HG03575 (cell line): ENCODE data around the gene NANOS3.

ENCODE experiments used
- ATAC-seq: cut with Tn5 transposase; IDR thresholded peaks from one replicate; pipeline ENCODE4 v1.9.1; 2021; ENCODE audit not compliant: unreplicated experiment, insufficient number of reproducible peaks, low FRiP score; ENCODE audit errors: extremely low read depth

NANOS3 gene

DNA sequence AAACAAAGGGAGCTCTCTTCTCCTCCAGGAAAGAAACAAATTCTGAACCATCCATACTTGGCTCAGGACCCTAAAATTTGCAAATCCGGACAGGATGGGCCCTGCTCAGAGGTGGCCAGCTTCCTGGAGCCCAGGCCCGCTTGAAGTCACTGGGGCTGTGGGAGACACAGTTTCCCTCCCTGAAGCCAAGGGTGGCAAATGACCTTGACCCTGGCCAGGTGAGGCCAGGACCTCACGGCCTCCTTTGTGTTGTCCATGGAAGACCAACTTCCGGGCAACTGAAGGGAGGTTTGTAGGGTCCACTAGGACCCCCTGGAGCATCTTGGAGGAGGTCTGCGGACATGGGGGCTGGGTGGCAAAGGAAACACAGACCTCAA lies 5.5 kb downstream of the NANOS3 start:
- no peak for ATAC-seq

DNA sequence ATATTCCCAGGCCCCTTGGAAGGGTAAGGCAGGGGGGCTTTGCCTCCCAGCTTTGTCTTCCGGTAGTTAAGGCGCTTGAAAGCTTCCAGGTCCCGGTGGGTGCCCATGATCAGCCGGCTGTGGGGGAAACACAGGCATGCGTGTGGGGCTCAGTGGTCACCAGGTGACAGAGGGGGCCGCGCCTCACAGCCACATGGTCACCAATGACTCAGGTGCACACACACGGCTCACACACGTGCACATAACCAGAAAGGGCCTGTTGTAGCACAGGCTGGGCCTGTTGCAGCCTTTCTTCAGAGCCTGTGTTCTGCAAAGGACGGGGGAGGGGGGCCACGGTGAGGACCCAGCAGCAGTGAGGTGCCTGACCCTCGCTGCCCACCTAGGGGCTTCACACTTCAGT lies 5.9 kb downstream of the NANOS3 start:
- ATAC-seq = no peak

DNA sequence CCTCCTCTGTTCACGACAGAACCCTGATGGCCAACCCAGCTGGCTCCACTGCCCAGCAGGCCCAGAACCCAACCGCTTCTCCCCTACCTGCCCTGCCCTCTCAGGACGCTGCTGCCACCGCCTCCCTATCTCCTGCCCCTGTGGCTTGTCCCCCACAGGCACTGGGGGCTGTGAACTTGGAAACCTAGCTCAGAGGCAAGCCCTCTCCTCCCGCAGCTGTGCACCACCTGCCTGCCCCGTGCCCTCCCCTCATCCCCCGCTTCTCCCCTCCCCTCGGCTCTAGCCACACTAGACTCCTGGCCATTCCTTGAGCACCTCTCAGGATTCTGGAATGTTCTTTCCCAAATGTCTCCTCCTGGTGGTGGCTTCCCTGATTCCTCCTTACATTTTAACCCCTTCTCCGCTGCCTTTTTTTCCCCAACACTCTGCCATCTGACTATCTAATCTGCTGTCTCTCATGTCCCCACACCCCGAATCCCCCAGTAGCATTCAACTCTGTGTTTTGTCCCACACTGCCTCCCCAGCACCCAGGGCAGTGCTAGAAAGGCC lies 6.7 kb downstream of the NANOS3 start:
- no peak for ATAC-seq

GRCh38 chr19:13884726-13885591 lies 8.0 kb downstream of the NANOS3 start:
- no peak for ATAC-seq

DNA sequence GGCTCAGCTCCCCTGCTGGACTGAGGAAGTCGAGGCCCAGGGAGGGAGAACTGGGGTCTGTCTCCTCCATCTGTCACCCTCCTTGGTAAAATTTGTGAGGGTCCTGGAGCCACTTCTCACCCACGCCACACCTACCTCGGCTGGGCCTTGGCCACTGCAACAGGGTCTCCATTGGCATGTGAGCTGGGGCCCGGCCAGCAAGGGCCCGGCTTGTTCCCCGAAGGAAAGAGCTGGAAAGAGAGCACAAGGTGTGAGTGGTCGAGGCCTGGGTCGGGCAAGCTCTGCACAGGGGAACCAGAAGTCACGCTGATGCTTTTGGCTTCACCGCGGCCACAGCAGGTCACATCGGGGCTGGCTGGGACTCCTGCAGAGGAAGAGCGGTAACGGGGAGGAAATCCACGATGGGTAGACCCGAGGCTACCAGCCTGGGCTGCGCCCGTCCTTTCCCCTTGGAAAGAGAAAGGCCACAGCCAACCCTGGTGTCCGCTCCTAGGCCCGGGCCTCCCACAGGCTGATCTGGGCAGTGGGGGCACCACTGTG lies 9.0 kb downstream of the NANOS3 start:
- ATAC-seq = no peak

GRCh38 chr19:13887018-13887436 lies 10.1 kb downstream of the NANOS3 start:
- ATAC-seq = no peak

- no peak for ATAC-seq
These were observed 10.6 kb downstream of the NANOS3 start for GRCh38 chr19:13887517-13887916.

- ATAC-seq = no peak
These were observed 11.3 kb downstream of the NANOS3 start for GRCh38 chr19:13888281-13888680.

GRCh38 chr19:13890136-13890535 lies 13.2 kb downstream of the NANOS3 start:
- ATAC-seq = no peak

GRCh38 chr19:13892870-13893269 lies 15.9 kb downstream of the NANOS3 start:
- no peak for ATAC-seq

GRCh38 chr19:13894552-13894951 lies 17.6 kb downstream of the NANOS3 start:
- no peak for ATAC-seq

- no peak for ATAC-seq
These were observed 19.3 kb downstream of the NANOS3 start for GRCh38 chr19:13896227-13896626.

GRCh38 chr19:13899393-13899792 lies 22.5 kb downstream of the NANOS3 start:
- no peak for ATAC-seq

GRCh38 chr19:13899912-13900584 lies 23.1 kb downstream of the NANOS3 start:
- no peak for ATAC-seq

GRCh38 chr19:13902993-13903555 lies 26.1 kb downstream of the NANOS3 start:
- no peak for ATAC-seq

- ATAC-seq = no peak
These were observed 28.9 kb downstream of the NANOS3 start, which contains the start of the genes BRME1 and CC2D1A for GRCh38 chr19:13905634-13906520. TSS of gene BRME1 (minus strand) at chr19:13906117. CDS start at chr19:13904892, 1,225 bp downstream. TSS of gene CC2D1A (plus strand) at chr19:13906201. CDS start at chr19:13906442, 241 bp downstream.

GRCh38 chr19:13906521-13906904 lies 29.6 kb downstream of the NANOS3 start:
- ATAC-seq = no peak

DNA sequence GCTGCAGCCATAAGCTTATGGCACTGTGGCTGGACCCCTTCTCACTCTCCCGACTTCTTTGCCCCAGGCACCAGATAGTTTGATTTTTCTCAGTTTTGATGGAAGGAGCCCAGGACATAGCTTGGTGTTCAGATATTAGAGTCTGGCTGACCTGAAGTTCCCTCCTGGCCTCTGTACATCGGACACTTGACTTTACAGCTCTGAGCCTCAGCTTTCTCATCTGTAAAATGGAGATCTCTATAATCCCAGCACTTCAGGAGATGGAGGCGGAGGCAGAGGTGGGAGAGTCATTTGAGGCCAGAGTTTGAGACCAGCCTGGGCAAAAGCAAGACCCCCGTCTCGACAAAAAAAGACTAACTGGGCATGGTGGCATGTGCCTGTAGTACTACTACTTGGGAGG lies 30.0 kb downstream of the NANOS3 start:
- ATAC-seq = no peak
